Ishikawa (cell line): ENCODE data around the gene MMS19.

Experiments used
- EP300 ChIP-seq: IDR thresholded peaks from 2 replicates; pipeline ENCODE4 v1.6.1; 2012; ENCODE audit warnings: borderline replicate concordance
- NFIC ChIP-seq: IDR thresholded peaks from 2 replicates; pipeline ENCODE4 v1.6.1; 2012
- TF ChIP-seq, protein P1 (sequence below): IDR thresholded peaks from 2 replicates; pipeline ENCODE4 v1.6.1; 2012; ENCODE audit warnings: low read depth, mild to moderate bottlenecking

DNA sequence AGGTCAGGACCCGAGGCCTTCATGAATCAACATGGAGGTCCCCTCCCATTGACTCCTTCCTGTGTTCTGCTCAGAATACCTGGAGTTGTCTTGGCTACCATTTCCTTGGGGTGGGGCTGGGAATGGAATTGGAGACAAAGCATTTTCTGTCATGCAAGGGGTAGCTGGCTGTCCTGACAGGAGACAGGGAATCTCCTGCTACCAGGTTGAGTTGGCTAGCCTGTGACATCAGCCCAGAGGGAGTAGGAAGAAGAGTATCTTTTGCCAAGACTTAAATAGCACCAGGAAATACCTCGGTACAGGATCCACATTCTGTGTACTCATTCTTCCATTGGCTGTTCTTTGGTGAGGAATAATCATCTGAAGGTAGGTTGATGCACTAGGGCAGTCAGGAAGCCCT, 47.4 kb downstream of the MMS19 start:
- TF ChIP-seq EP300, result no peak
- TF ChIP-seq NFIC, result no peak
- TF ChIP-seq, protein P1, sequence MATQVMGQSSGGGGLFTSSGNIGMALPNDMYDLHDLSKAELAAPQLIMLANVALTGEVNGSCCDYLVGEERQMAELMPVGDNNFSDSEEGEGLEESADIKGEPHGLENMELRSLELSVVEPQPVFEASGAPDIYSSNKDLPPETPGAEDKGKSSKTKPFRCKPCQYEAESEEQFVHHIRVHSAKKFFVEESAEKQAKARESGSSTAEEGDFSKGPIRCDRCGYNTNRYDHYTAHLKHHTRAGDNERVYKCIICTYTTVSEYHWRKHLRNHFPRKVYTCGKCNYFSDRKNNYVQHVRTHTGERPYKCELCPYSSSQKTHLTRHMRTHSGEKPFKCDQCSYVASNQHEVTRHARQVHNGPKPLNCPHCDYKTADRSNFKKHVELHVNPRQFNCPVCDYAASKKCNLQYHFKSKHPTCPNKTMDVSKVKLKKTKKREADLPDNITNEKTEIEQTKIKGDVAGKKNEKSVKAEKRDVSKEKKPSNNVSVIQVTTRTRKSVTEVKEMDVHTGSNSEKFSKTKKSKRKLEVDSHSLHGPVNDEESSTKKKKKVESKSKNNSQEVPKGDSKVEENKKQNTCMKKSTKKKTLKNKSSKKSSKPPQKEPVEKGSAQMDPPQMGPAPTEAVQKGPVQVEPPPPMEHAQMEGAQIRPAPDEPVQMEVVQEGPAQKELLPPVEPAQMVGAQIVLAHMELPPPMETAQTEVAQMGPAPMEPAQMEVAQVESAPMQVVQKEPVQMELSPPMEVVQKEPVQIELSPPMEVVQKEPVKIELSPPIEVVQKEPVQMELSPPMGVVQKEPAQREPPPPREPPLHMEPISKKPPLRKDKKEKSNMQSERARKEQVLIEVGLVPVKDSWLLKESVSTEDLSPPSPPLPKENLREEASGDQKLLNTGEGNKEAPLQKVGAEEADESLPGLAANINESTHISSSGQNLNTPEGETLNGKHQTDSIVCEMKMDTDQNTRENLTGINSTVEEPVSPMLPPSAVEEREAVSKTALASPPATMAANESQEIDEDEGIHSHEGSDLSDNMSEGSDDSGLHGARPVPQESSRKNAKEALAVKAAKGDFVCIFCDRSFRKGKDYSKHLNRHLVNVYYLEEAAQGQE, result no peak
